ENCODE data around the gene OAS1. TPM values are rescaled to one million over a fixed set of nuclear protein-coding genes. Genes with fewer than 3 reads are reported as not detected.

The OAS1 gene
- total RNA-seq, 2 donors from 2014 or later, result not detected

- Histone ChIP-seq H3K27ac (ENCODE audit: low read depth, low read length) (no peak overlapping the region), H3K4me1 (ENCODE audit: control insufficient read depth, insufficient read depth, low read length) (no peaks in the 10 kb centered on the region), H3K27me3 (ENCODE audit: control insufficient read depth, insufficient read depth, low read length, poor library complexity, severe bottlenecking) (no peaks in the 10 kb centered on the region), H3K36me3 (ENCODE audit: control insufficient read depth, insufficient read depth, low read length) (no peaks in the 10 kb centered on the region), H3K4me3 (ENCODE audit: low read length) (no peak overlapping the region), H3K9me3 (ENCODE audit: control insufficient read depth, low read length) (no peaks in the 10 kb centered on the region), H3K9ac (ENCODE audit: extremely low read depth, low read length, poor library complexity, severe bottlenecking) (no peak overlapping the region)
- TF ChIP-seq CTCF (conservative IDR thresholded peaks at IDR 0.05), result no peak
- no peak overlapping the region for H3K27ac Mint-ChIP-seq
- peaks cover 21% of the 10 kb centered on the region for H3K9me3 Mint-ChIP-seq
- H3K27me3 Mint-ChIP-seq (ENCODE audit: insufficient read depth), result peaks cover 28% of the 10 kb centered on the region
- no peak for DNase-seq
- peaks cover 2% of the 10 kb centered on the region for H3K4me1 Mint-ChIP-seq
- H3K36me3 Mint-ChIP-seq (ENCODE audit: low read depth), result no peaks in the 10 kb centered on the region
- H3K4me3 Mint-ChIP-seq, result no peak overlapping the region
- WGBS, 2 experiments (ENCODE audit: insufficient coverage in 1 of 2, insufficient read length in 1 of 2), result 33 to 60% methylated on average over 2 to 3 of the region's 3 CpGs
Measured at GRCh38 chr12:112927475-112927874, 20.7 kb downstream of the OAS1 start.

- no peak for DNase-seq
- 40 to 80% methylated on average over 1 to 2 of the region's 2 CpGs for WGBS, 2 experiments (ENCODE audit: insufficient coverage in 1 of 2, insufficient read length in 1 of 2)
- Mint-ChIP-seq H3K36me3 (ENCODE audit: low read depth) (no peaks in the 10 kb centered on the region), H3K4me3 (no peak overlapping the region), H3K9me3 (peaks cover 21% of the 10 kb centered on the region), H3K27ac (no peak overlapping the region), H3K27me3 (ENCODE audit: insufficient read depth) (peaks cover 23% of the 10 kb centered on the region), H3K4me1 (peaks cover 5% of the 10 kb centered on the region)
- no peak for TF ChIP-seq CTCF (conservative IDR thresholded peaks at IDR 0.05)
- Histone ChIP-seq H3K36me3 (ENCODE audit: control insufficient read depth, insufficient read depth, low read length) (no peaks in the 10 kb centered on the region), H3K9ac (ENCODE audit: extremely low read depth, low read length, poor library complexity, severe bottlenecking) (no peak overlapping the region), H3K27me3 (ENCODE audit: control insufficient read depth, insufficient read depth, low read length, poor library complexity, severe bottlenecking) (no peaks in the 10 kb centered on the region), H3K9me3 (ENCODE audit: control insufficient read depth, low read length) (no peaks in the 10 kb centered on the region), H3K4me1 (ENCODE audit: control insufficient read depth, insufficient read depth, low read length) (no peaks in the 10 kb centered on the region), H3K4me3 (ENCODE audit: low read length) (no peak overlapping the region), H3K27ac (ENCODE audit: low read depth, low read length) (no peak overlapping the region)
Measured at GRCh38 chr12:112927925-112928324, 21.2 kb downstream of the OAS1 start.

GRCh38 chr12:112928978-112929377 is 22.2 kb downstream of the OAS1 start:
- 90 to 100% methylated on average over 1 of the region's 1 CpG for WGBS, 2 experiments (ENCODE audit: insufficient coverage in 1 of 2, insufficient read length in 1 of 2)
- no peaks in the 10 kb centered on the region for H3K4me1 ChIP-seq (ENCODE audit: control insufficient read depth, insufficient read depth, low read length)
- H3K9me3 Mint-ChIP-seq, result peaks cover 21% of the 10 kb centered on the region
- H3K4me3 ChIP-seq (ENCODE audit: low read length), result no peak overlapping the region
- H3K27me3 ChIP-seq (ENCODE audit: control insufficient read depth, insufficient read depth, low read length, poor library complexity, severe bottlenecking), result no peaks in the 10 kb centered on the region
- H3K27me3 Mint-ChIP-seq (ENCODE audit: insufficient read depth), result peaks cover 14% of the 10 kb centered on the region
- no peak overlapping the region for H3K9ac ChIP-seq (ENCODE audit: extremely low read depth, low read length, poor library complexity, severe bottlenecking)
- H3K27ac ChIP-seq (ENCODE audit: low read depth, low read length), result no peak overlapping the region
- DNase-seq, result peak; percentile 68
- H3K4me3 Mint-ChIP-seq, result no peak overlapping the region
- no peaks in the 10 kb centered on the region for H3K9me3 ChIP-seq (ENCODE audit: control insufficient read depth, low read length)
- peaks cover 5% of the 10 kb centered on the region for H3K4me1 Mint-ChIP-seq
- H3K36me3 ChIP-seq (ENCODE audit: control insufficient read depth, insufficient read depth, low read length), result no peaks in the 10 kb centered on the region
- H3K27ac Mint-ChIP-seq, result no peak overlapping the region
- no peaks in the 10 kb centered on the region for H3K36me3 Mint-ChIP-seq (ENCODE audit: low read depth)
- TF ChIP-seq CTCF (conservative IDR thresholded peaks at IDR 0.05), result peak; percentile 54

Data from endodermal cell (in vitro differentiated cells).